ENCODE measurements around the gene C3orf70. TPM values are rescaled to one million over a fixed set of nuclear protein-coding genes. Genes with fewer than 3 reads are reported as not detected.

C3orf70 gene
- total RNA-seq, 4 donors from 2014 or later, result 13.9 to 16.4 (median 14.8) TPM

- DNase-seq, result no peak
- Histone ChIP-seq H3K4me1 (peaks cover 0 to 2% (median 0%) of the 10 kb centered on the region in 4 donors), H3K36me3 (no peaks in the 10 kb centered on the region), H3K27me3 (no peaks in the 10 kb centered on the region), H3K27ac (no peak overlapping the region), H3K9me3 (peaks cover 0 to 6% of the 10 kb centered on the region in 2 donors), H3K4me3 (no peak overlapping the region)
- WGBS, 2 donors (ENCODE audit: low coverage in 1 of 2), result 82 to 84% methylated on average over 3 of the region's 3 CpGs
- in situ Hi-C loops (cut with MboI; ENCODE audit: low pct_ligation_motif_present in 1 of 4, low pct_unique_long_range_greater_than_20kb in 1 of 4, low sequenced_read_pairs in 3 of 4) (no loop called here), intact Hi-C loops (cut with DNase I; ENCODE audit: low total_unique reads) (no loop called here)
- TF ChIP-seq CTCF (IDR thresholded peaks at IDR 0.05), result no peak
- TF ChIP-seq EP300 (IDR thresholded peaks at IDR 0.05; ENCODE audit: low read depth), result no peak
- no peak for TF ChIP-seq POLR2A (IDR thresholded peaks at IDR 0.05)
- no peak for TF ChIP-seq POLR2AphosphoS5 (IDR thresholded peaks at IDR 0.05)
These were observed 89.4 kb downstream of the C3orf70 start for GRCh38 chr3:185063431-185063830.

GRCh38 chr3:185062191-185062590 is 90.7 kb downstream of the C3orf70 start:
- in situ Hi-C loops (cut with MboI; ENCODE audit: low pct_ligation_motif_present in 1 of 4, low pct_unique_long_range_greater_than_20kb in 1 of 4, low sequenced_read_pairs in 3 of 4) (no loop called here), intact Hi-C loops (cut with DNase I; ENCODE audit: low total_unique reads) (no loop called here)
- Histone ChIP-seq H3K9me3 (peaks cover 9 to 12% of the 10 kb centered on the region in 2 donors), H3K27me3 (no peaks in the 10 kb centered on the region), H3K36me3 (no peaks in the 10 kb centered on the region), H3K4me3 (no peak overlapping the region), H3K27ac (no peak overlapping the region), H3K4me1 (no peaks in the 10 kb centered on the region)
- TF ChIP-seq POLR2AphosphoS5 (IDR thresholded peaks at IDR 0.05) (no peak), POLR2A (IDR thresholded peaks at IDR 0.05) (no peak), CTCF (IDR thresholded peaks at IDR 0.05) (no peak), EP300 (IDR thresholded peaks at IDR 0.05; ENCODE audit: low read depth) (no peak)
- no peak for DNase-seq

GRCh38 chr3:185060655-185061054 is 92.2 kb downstream of the C3orf70 start:
- H3K4me1 ChIP-seq, result no peaks in the 10 kb centered on the region
- WGBS, 2 donors (ENCODE audit: low coverage in 1 of 2), result 95% methylated on average over 2 of the region's 2 CpGs; no CpG with 5 or more reads in 1 of the 2 donors
- H3K27me3 ChIP-seq, result no peaks in the 10 kb centered on the region
- no peak for DNase-seq
- H3K4me3 ChIP-seq, result no peak overlapping the region
- H3K9me3 ChIP-seq, result peaks cover 12 to 14% of the 10 kb centered on the region in 2 donors
- no peak for TF ChIP-seq POLR2A (IDR thresholded peaks at IDR 0.05)
- TF ChIP-seq POLR2AphosphoS5 (IDR thresholded peaks at IDR 0.05), result no peak
- TF ChIP-seq EP300 (IDR thresholded peaks at IDR 0.05; ENCODE audit: low read depth), result no peak
- TF ChIP-seq CTCF (IDR thresholded peaks at IDR 0.05), result no peak
- H3K36me3 ChIP-seq, result no peaks in the 10 kb centered on the region
- H3K27ac ChIP-seq, result no peak overlapping the region
- intact Hi-C loops (cut with DNase I; ENCODE audit: low total_unique reads) (no loop called here), in situ Hi-C loops (cut with MboI; ENCODE audit: low pct_ligation_motif_present in 1 of 4, low pct_unique_long_range_greater_than_20kb in 1 of 4, low sequenced_read_pairs in 3 of 4) (no loop called here)

- Histone ChIP-seq H3K27me3 (no peaks in the 10 kb centered on the region), H3K36me3 (peaks cover 0 to 6% (median 0%) of the 10 kb centered on the region in 4 donors), H3K4me3 (no peak overlapping the region), H3K4me1 (no peaks in the 10 kb centered on the region), H3K27ac (no peak overlapping the region), H3K9me3 (peaks cover 12 to 14% of the 10 kb centered on the region in 2 donors)
- WGBS, 2 donors (ENCODE audit: low coverage in 1 of 2), result 69 to 73% methylated on average over 2 of the region's 2 CpGs
- TF ChIP-seq CTCF (IDR thresholded peaks at IDR 0.05), result no peak
- TF ChIP-seq POLR2AphosphoS5 (IDR thresholded peaks at IDR 0.05), result no peak
- no peak for TF ChIP-seq POLR2A (IDR thresholded peaks at IDR 0.05)
- TF ChIP-seq EP300 (IDR thresholded peaks at IDR 0.05; ENCODE audit: low read depth), result no peak
- intact Hi-C loops (cut with DNase I; ENCODE audit: low total_unique reads) (no loop called here), in situ Hi-C loops (cut with MboI; ENCODE audit: low pct_ligation_motif_present in 1 of 4, low pct_unique_long_range_greater_than_20kb in 1 of 4, low sequenced_read_pairs in 3 of 4) (no loop called here)
- no peak for DNase-seq
These were observed 93.1 kb downstream of the C3orf70 start for GRCh38 chr3:185059766-185060165.
